NCI-H446 treated with DMSO at 0.1 percent for 48 hours (cell line): ENCODE data around the gene PDE6D.

Experiments used
- DNase-seq: peaks from one replicate; lab custom pipeline; 2025; lab: John Stamatoyannopoulos, UW

PDE6D gene

DNA sequence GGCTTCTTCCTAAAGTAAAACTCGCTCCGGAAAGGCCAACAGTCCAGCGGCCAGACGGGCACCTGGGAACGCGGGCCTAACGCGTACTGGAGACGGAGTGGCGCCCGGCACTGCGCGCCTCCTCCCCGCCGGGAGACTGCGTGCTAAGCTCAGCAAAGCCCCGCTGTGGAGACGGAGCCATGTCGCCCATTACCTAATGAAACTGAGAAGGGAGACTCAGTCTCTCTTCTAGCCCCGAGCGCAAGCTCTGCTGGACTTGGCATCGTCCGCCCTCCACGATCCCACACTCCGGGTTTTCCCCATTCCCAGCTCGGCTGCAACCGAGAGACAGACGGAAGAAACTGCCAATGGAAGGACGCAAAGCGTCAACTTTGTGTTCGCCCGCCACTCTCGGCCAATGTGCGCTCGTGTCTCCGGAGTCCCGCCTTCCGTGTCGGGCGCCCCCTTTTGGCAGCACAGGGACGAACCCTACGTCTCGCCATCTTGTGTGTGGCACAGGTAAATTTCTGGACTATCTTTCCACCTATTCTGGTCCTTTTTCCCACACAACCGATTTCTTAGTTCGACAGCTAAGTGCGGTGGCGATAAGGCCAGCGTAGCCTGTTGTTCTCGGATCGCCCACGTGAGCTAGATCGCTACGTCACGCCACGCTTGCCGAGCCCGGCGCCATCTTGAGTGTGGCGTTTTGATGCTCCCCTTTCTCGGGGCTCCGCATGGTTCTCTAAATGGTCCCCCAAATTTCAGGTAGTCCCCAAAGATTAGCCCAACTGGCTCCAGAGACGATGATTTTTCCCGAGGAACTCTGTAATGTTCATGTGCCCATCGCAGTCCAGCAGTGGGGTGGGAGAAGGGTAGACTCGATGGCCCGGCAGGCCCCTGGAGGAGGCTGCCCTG is 74.1 kb downstream of the PDE6D start:
- peak; percentile 95 for DNase-seq

DNA sequence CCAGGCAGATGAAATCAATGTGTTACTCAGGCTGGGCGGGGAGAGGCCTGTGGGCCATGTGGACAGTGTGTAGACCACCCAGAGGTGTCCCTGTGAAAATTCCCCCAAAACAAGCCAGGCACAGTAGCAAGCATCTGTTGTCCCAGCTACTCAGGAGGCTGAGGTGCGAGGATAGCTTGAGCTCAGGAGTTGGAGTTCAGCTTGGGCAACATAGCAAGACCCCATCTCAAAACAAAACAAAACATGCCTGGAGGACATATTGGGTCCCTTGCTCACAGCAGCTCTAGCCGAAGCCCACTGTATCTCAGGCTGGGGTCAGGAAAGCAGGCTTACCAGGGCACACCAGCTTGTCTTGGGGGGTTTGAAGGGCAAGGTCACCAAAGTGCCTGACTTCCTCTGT is 77.1 kb downstream of the PDE6D start:
- no peak for DNase-seq

DNA sequence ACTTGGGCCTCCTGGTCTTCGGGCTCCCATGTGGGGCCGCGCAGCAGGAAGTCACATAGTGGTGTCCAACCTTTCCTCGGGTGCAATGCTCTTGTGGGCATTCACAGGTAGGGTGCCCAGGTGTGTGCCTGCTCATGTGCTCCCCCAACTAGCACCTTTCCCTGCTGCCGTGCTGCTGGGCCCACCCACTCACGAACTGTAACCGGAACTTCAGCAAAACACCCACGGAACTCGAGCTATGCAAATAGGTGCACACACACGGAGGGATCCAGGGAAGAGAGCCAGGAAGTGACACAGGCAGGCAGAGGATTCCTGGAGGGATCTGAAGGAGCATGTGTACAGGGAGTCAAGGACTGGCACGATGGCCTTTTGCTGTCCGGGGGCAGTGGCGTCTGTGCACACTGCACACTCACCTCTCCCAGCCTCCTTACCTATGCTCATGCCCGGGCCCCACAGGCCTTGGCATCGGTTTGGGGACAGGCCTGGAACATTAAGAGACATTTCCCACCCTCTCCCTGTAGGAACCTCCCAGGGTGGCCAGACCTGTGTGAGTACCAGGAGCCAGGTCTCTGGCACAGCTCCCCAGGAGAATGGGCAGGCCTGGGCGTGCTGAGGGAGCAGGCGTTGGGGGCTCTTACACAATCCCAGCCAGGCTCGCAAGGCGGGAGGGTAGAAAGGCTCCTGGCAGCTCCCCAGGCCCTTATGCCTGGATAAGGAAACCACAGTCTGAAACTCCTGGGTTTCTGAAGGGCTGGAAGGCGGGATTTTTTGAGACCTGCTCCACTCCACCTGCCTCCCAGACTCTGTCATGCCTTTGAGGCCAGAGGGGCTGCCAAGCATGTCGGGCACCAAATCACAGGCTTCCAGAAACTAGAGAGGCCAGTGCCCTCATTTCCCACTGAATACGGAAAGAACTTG is 79.4 kb downstream of the PDE6D start:
- peak; percentile 76 for DNase-seq

DNA sequence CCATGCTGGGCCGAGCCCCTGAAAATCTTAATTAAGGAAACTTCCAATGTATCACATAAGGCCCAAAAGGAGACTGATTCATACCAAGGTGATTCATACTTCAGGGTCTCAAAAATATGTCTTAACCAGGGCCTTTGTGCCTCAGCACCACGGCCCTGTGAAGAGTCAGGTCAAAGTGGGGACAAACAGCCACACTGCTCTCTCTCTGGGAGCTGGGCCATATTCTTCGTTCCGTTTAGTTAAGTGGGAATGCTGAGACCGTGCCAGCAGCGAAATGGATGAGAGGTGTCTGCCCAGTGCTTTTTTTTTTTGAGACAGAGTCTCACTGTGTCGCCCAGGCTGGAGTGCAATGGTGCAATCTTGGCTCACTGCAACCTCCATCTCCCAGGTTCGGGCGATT is 82.1 kb downstream of the PDE6D start:
- DNase-seq: no peak

DNA sequence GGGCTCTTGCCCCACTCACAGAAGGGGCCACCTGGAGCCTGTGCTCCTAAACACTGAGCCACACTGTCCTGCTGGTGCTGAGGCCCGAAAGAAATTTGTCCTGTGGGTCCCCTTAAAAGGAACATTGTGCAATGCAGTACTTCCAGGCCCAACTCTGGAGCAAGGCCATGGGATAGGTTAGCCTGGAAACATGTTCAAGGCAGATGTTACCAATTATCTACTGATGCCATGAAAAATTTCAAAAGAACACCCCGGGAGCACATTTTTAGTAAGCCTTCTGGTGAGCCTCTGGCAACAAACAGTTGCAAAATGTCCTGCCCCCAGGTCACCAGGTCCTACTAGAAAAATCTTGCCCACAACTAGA is 85.1 kb downstream of the PDE6D start:
- no peak for DNase-seq

DNA sequence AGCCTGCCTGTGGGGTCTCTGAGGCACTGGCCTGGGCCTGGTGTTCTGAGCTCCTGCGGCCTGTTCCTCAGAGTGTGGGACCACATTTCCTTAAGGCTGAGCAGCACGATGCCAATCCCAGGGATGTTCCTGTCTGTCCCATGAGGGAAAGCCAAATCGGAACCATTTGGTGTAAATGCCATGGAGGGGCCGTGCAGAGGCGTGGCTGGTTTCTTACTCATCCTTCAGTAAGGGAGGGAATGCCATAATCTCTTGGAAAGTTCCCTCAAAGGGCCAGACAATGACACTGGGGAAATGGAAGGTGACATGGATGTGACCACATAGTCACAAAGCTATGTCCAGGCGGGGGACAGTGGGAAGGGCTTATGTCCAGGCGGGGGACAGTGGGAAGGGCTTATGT is 87.1 kb downstream of the PDE6D start:
- no peak for DNase-seq

DNA sequence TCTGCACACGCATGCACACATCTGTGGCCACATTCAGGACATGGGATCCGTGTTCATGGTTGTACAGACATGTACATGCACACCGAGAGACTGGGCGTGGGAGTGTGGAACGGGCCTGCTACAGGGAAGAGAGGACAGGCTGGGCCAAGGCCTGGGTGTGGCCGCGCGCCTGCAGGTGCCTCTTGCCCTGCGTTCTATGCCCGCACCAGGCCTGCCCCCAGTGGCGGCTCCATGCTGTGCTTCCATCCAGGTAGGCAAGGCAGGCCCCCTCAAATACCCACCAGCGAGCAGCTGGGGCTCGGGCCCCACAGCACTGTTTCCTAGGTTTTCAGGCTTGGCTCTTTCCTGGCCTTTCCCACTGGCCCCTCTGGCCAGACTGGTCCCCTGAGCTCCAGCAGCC is 88.2 kb downstream of the PDE6D start:
- no peak for DNase-seq

DNA sequence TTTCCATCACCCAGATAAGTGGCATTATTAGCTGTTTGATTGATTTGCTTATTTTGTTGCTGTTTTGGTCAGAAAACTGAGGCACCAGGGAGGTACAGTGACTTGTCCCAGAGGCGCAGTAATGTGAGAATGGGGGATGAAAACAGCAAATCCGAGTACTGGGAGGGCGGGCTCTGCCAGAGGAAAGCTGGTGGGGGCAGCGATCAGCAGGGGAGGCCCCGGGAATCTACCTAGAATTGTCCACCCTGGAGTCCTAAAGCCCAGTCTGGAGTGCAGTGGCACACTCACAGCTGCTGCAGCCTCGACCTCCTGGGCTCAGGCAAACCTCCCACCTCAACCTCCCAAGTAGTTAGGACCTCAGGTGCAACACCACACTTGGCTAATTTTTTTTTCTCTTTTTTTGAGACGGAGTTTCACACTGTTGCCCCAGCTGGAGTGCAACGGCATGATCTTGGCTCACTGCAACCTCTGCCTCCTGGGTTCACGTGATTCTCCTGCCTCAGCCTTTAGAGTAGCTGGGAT is 89.8 kb downstream of the PDE6D start:
- DNase-seq: no peak

DNA sequence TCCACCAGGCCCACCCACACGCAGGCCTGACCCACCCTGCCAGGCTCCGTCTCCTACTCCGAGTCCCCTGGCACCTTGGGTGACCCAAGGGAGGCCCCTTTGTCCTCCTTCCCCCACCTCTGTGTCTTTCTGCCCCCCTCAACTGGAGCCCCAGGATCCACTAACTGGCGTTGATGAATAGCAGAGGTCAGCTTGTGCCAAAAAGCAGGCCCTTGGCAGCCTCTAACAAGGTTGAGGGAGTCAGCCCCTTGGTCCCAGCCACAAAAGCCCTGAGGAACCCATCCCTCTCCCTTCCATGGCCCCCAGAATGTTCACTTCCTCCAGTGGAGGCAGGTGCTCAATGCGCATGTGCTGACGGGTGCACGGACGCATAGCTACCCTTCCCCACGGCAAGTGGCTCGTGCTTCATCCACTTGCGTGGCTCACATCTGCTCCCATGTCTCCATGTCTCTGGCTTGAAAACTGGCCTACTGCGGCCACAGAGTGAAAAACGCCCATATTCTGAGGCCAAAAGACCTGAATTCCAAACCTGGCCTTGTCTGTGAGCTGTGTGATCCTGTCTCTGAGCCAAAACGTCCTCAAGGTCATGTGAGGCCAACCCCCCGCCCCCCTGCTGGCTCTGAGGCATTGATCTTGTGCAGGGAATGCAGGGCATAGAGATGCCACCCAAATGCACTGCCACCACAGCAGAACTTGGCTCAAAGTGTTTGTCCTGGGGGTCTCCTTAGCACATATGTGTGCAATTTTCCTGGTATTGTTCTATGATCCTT is 91.8 kb downstream of the PDE6D start:
- no peak for DNase-seq

DNA sequence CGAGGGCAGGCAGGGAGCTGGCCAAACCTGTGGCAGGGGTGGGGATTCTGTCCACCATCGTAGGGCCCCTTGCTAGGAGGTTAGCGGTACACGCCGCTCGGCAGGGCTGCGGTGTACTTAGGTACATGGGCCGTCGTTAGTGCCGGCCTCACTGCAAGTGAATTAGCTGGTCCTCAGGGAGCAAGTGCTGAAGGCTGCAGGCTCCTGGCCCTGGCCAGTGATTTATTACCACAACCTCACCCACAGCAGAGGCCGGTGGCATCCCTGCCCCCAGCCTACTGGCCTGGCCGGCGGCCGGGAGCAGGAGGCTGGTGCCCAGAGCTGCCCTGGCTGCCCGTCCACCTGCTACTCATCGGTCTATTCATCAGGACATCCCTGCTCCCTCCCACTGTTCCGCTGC is 92.4 kb downstream of the PDE6D start:
- DNase-seq: no peak

DNA sequence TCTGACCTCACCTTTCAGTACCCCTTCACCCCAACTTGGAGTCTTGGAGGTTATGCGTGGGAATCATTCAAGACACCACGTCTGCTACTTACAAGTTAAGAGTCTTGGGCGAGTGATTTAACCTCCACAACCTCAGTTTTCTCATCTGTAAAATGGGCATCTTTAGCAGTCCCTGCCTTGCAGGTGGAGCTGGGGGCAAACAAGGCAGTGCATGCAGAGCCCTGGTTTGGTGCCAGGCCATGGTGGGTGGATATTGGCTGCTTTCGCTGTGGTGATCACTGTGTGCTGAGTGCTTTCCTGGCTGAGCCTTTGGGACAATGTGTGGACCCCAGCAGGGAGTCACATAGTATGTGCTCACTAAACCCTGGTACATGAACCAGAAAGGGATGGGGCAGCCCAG is 93.1 kb downstream of the PDE6D start:
- DNase-seq: no peak

DNA sequence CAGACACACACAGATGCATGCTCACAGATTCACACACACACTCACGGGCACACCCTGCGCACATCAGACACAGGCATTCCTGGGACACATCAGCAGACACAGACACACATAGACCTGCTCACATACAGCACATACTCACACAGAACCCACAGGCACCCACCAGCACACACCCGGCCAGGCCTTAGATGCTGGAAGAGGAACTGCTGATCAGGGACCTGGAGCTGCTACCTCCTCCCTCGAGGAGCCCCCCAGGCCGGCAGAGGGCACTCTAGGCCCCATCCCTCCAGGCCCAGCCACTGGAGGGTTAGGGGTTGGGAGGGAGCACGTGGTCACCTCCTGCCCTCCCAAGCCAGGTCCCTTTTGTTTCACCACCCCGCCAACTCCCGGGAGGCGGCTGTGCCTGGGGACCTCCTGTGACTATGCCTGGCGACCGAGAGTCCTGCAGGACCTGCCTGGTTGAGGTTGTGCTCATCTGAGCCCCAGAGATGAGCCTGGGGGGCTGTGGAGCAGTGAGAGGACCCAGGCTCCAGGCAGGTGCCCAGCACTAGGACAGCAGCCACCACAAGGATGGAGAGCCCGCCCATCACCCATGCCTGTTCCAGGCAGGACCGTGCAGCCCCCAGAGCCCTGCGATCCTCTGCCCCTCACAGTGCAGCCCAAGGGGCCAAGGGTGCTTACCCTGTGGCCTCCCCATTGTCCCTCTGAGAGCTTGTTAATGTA is 93.8 kb downstream of the PDE6D start:
- DNase-seq: no peak

DNA sequence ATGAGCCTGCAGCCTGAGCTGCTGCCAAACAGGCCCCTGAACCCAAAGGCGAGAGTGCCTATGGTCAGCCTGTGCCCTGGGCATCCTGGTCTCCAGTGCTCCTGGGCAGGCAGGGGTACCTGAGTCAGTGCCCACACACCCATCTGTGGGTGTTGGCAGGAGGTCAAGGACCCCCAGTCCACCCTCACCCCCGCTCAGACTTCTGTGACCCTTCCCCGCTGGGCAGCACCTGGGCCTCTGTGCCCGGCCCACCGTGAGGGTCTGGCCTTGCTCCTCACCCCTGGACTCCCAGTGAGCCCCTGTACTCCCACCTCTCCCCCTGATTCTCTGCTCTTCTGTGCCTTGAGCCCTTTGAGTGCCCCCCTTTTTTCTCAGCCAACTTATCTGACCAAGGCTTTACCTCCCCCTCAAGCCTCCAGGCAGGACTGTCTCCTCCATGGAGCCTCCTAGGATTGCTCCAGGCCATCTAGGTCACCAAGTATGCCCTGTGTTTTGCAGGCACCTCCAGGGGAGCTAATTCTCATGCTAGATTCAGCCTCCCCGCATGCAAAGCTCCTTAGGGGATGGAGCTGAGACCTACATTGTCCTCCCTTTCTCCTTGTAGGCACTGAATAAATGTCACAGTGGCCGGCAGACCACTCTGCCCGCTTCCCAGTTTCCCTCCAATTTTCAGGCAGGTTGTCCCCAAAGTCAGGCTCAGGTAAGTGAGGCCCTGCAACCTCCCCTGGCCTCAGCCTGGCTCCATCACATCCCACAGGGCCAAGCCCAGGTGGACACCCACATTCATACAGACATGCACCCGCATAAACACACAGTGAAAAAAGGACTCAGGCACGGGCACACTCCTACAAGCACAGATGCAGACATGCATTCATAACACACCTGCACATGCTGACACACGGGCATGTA is 94.6 kb downstream of the PDE6D start:
- no peak for DNase-seq

DNA sequence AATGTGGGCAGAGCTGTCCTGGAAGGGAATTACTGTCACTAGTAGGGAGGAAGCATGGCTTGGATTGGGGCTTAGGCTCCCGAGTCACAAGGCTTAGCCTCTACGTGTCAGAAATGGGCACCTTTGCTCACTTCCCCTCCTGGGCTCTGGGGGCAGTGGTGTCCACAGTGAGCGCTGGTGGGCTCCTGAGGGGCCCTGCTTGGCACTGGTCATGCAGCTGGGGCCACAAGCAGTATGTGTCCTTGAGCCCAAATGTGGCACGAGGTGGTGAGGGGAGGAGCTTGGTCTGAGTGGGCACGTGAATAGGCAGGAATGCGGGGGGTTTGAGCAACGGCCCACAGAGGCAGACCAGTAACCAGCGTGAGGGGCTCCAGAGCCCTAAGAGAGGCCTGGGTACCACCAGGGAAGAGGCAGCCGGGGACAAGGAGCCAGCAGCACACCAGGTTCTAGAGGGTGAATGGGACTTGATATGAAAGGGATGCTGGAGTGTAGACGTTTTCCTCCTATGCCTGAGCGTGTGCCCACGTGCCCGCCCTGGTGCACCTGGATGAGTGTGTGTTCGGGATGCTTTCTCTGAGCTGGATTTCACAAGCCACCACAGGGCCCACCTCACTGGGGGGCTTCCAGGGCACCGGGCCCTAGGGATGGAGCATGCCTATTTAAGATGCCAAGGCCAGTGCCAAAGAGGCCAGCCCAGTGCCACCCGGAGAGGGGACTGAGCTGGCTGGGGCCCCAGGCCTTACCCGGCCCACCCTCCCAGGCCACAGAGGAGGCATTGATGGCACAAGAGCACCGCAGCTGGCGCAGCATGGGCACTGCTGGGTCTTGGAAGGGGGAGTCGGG is 95.5 kb downstream of the PDE6D start:
- DNase-seq: no peak

DNA sequence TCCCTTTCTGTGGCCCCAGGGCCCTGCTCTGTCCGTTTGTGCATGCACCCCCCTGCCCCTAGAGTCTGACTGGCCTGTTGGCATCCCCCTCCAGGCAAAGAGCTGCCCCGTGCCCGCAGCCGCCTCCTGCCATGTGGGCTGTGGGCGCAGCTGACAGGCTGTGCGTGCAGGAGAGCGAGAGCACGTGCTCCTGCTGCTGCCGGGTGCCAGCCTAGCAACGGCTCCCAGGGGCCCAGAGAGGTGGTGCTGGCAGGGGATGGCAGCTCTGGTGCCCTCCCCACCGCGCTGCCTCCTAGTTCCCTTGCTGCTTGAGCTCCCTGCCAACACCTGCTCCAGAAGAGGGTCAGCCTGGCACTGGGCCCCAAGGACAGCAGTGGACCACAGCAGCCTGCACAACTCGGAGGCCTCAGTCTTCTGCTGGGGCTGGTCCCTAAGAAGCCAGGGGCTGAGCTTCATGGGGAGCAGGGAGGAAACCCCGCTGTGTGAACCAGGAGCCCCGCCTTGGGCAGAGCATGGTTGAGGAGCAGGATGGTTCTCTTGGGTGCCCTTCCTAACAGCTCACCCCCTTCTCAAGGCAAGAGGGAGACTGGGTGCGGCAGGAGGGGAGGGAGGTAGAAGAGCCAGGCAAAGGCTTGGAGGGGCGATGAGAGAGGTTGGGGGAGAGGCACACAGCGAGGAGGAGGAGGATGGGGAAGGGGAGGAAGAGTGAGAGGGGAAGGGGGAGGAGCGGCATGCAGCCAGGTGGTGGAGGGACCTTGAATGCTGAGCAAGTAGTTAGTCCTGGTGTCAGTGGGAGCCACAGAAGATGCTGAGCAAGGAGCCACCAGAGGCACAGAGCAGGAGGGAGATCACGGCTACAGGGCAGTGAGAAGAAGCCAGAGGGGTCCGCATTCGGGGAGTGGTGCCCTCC is 96.5 kb downstream of the PDE6D start:
- DNase-seq: peak; percentile 46

DNA sequence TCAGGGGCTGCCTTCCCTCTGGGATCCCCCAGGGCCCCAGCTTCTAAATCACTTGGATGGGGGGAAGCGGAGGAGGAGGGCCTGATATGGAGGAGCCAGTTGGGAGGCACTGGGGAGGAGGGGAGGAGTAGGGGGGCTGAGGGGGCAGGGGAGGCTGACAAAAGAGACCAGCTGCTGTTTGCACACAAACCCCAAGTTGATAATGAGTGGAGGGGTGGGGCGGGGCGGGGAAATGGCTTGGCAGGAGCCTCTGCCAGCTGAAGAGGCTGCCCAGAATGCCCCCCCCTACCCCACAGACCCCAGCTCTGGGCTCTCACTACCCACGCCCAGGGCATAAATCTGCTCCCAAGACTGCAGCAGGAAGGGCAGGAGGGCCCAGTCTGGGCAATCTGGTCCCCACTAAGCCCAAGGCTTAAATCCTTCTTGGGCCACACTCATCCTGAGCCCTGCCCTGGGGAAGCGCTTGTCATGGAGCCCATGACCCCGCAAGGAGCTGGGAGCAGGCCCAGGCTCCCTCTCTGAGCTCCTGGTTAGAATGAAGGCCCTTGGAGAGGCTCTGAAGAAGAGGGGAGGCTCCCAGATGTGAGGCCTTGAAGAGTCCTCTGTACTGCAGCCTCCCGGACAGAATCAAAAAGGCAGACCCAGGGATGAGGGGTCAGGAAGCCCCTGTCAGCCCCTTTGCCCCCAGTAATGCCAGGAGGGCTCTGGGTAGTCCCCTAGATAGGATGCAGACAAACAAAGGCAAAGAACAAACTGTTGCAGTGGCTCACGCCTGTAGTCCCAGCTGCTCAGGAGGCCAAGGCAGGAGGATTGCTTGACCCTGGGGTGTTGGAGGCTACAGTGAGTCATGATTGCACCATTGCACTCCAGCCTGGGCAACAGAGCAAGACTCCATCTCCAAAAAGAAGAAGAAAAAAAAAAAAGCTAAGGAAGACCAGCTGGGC is 97.5 kb downstream of the PDE6D start:
- peak; percentile 13 for DNase-seq

DNA sequence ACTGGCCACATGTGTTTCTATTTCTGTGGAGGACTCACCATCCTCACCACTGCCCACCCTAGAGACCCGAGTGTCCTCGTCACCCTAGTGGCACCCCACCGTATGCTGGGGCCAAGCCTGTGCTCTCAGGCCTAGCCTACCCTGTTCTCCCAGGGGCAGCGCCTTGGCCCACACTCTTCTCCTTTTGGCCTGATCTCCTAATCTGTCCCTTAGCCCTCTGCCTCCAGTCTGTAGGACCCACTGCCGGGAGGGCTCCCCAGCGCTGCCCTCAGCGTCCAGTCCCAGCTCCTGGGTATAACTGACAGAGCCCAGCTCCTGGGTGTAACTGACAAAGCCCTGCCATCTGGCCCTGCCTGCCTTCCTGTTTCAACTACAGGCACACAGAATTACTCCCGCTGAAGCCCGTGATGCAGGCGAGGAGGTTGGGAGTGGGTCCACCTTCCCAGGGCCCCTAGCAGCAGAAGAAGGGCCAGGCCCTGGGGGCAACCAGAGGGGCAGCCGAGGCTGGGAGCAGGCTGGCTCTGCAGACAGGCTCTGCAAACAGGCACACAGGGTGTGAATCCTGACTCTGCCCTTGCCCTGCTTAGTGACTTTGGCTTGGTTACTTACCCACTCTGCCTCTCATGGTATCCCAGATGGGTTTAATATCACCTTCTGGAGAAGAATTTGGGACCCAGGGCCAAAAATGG is 98.3 kb downstream of the PDE6D start:
- DNase-seq: no peak
